Nephron progenitor cell (in vitro differentiated cells): ENCODE measurements around the gene IQCK.

Source experiments
- DNase-seq: peaks from one replicate; pipeline ENCODE4 v3.0.0; 2021
- H3K27ac Mint-ChIP-seq: 2 replicates; pipeline ENCODE4 v1.8.0; 2021; ENCODE audit warnings: mild to moderate bottlenecking, moderate library complexity, mixed read lengths
- H3K27me3 Mint-ChIP-seq: 2 replicates; pipeline ENCODE4 v1.8.0; 2021; ENCODE audit warnings: mild to moderate bottlenecking, low read depth, mixed read lengths; ENCODE audit not compliant: poor library complexity
- H3K36me3 Mint-ChIP-seq: 2 replicates; pipeline ENCODE4 v1.8.0; 2021; ENCODE audit warnings: low read depth, mixed read lengths
- H3K4me1 Mint-ChIP-seq: 2 replicates; pipeline ENCODE4 v1.8.0; 2021; ENCODE audit warnings: mixed read lengths
- H3K4me3 Mint-ChIP-seq: 2 replicates; pipeline ENCODE4 v1.8.0; 2021; ENCODE audit warnings: mild to moderate bottlenecking, moderate library complexity, mixed read lengths
- H3K9me3 Mint-ChIP-seq: 2 replicates; pipeline ENCODE4 v1.8.0; 2021; ENCODE audit warnings: mild to moderate bottlenecking, moderate library complexity, mixed read lengths
- TF ChIP-seq, protein P1 (sequence below): fragments of 200-600 bp; sonication (generic); IDR thresholded peaks from 2 replicates; pipeline ENCODE4 v1.5.0; 2021; ENCODE audit warnings: antibody characterized with exemption

Gene IQCK

DNA sequence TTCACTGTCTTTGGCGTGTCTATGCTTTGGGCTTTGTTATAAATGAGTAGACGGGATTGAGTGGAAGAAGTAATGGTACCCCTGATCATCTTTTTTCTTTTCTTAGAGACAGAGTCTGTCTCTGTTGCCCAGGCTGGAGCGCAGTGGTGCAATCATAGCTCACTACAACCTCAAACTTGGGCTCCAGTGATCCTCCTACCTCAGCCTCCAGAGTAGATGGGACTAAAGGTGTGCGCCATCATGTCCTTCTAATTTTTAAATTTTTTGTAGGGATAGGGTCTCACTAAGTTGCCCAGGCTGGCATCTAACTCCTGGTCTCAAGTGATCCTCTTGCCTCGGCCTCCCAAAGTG, 181.5 kb downstream of the IQCK start:
- H3K27me3 Mint-ChIP-seq = peaks cover 8% of the 10 kb centered on the region
- no peaks in the 10 kb centered on the region for H3K36me3 Mint-ChIP-seq
- no peak overlapping the region for H3K4me3 Mint-ChIP-seq
- TF ChIP-seq, protein P1, sequence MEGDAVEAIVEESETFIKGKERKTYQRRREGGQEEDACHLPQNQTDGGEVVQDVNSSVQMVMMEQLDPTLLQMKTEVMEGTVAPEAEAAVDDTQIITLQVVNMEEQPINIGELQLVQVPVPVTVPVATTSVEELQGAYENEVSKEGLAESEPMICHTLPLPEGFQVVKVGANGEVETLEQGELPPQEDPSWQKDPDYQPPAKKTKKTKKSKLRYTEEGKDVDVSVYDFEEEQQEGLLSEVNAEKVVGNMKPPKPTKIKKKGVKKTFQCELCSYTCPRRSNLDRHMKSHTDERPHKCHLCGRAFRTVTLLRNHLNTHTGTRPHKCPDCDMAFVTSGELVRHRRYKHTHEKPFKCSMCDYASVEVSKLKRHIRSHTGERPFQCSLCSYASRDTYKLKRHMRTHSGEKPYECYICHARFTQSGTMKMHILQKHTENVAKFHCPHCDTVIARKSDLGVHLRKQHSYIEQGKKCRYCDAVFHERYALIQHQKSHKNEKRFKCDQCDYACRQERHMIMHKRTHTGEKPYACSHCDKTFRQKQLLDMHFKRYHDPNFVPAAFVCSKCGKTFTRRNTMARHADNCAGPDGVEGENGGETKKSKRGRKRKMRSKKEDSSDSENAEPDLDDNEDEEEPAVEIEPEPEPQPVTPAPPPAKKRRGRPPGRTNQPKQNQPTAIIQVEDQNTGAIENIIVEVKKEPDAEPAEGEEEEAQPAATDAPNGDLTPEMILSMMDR = peak; percentile 8
- no peak for DNase-seq
- peaks cover 10% of the 10 kb centered on the region for H3K4me1 Mint-ChIP-seq
- no peaks in the 10 kb centered on the region for H3K9me3 Mint-ChIP-seq
- H3K27ac Mint-ChIP-seq = no peak overlapping the region

DNA sequence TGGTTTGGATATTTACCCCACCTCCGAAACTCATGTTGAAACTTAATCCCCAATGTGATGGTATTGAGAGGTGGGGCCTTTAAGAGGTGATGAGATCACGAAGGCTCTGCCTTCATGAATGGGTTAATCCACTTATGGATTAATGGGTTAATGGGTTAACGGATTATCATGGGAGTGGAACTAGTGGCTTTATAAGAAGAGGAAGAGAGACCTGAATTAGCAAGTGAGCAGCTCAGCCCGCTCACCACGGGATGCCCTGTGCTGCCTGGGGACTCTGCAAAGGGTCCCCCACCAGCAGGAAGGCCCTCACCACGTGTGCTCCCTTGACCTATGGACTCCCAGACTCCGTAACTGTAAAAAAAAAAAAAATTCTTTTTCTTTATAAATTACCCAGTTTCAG, 183.1 kb downstream of the IQCK start:
- H3K4me1 Mint-ChIP-seq = peaks cover 8% of the 10 kb centered on the region

GRCh38 chr16:19907161-19907992, 189.3 kb downstream of the IQCK start:
- H3K4me3 Mint-ChIP-seq = no peak overlapping the region
- peaks cover 9% of the 10 kb centered on the region for H3K27me3 Mint-ChIP-seq
- peaks cover 3% of the 10 kb centered on the region for H3K9me3 Mint-ChIP-seq
- H3K27ac Mint-ChIP-seq = no peak overlapping the region
- H3K36me3 Mint-ChIP-seq = no peaks in the 10 kb centered on the region
- H3K4me1 Mint-ChIP-seq = peaks cover 3% of the 10 kb centered on the region
- TF ChIP-seq, protein P1 = peak; percentile 95
- peak; percentile 83 for DNase-seq

More for the DNA sequence above, 183.1 kb downstream of the IQCK start:
- Mint-ChIP-seq H3K27ac (no peak overlapping the region), H3K9me3 (no peaks in the 10 kb centered on the region), H3K27me3 (peaks cover 7% of the 10 kb centered on the region), H3K4me3 (no peak overlapping the region), H3K36me3 (no peaks in the 10 kb centered on the region)
- TF ChIP-seq, protein P1 = no peak
- DNase-seq = no peak
